ENCODE data around the gene DPYSL5. TPM values are rescaled to one million over a fixed set of nuclear protein-coding genes. Genes with fewer than 3 reads are reported as not detected.

Gene DPYSL5
- total and polyA plus RNA-seq, 2 of the 8 experiments (the other 6 are each of a cell fraction or from before 2014, with no cell fraction given), result 11.9 to 16.4 TPM

DNA sequence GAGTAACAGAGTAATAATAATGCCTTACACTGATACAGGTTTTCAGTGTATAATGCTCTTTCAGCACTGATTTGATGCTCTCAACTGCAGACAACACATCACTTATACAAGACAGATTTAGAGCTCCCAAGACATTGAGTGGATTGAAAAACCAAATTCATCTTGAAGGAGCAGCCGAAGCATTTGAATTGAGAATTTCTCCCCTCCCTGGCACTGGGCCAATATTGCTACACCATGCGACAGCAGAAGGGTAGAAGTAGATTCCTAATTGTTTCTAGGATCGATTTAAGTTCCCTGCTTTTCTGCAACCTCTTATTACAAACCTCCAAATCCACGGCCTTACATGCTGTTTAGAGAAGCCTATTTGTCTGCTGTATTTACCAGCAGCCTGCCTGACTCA is 46.6 kb upstream of the DPYSL5 start:
- H3K27me3 ChIP-seq (replicated peaks in 1 of 4; ENCODE audit: control insufficient read depth in 3 of 4, extremely low read depth in 1 of 4, insufficient read depth in 3 of 4, low read length in 3 of 4), result no peaks in the 10 kb centered on the region
- WGBS, 2 experiments (ENCODE audit: extremely low coverage in 1 of 2, insufficient coverage in 1 of 2, insufficient read length in 1 of 2, insufficient replicate concordance in 2 of 2, low coverage in 1 of 2, low lambda C conversion rate in 2 of 2, missing lambda C conversion rate in 1 of 2), result 80% methylated on average over 4 of the region's 4 CpGs; no CpG with 5 or more reads in 1 of the 2 experiments
- no peak overlapping the region for H3K4me3 ChIP-seq (ENCODE audit: extremely low read depth in 1 of 4, insufficient read depth in 2 of 4, low read depth in 3 of 4, low read length in 4 of 4)
- no peak overlapping the region for H3K9ac ChIP-seq (replicated peaks in 1 of 4; ENCODE audit: extremely low read depth in 1 of 4, low read depth in 3 of 4, low read length in 3 of 4)
- H3K4me2 ChIP-seq (ENCODE audit: insufficient read depth in 1 of 2, low read depth in 2 of 2, low read length in 2 of 2), result no peak overlapping the region
- H4K8ac ChIP-seq (ENCODE audit: extremely low read depth, insufficient read depth, low read length), result no peak overlapping the region
- POLR2A ChIA-PET (ENCODE audit: partially characterized antibody), result no interaction called here
- FAIRE-seq, result no peak
- H4K5ac ChIP-seq (ENCODE audit: insufficient read length, low read depth, low read length), result no peak overlapping the region
- no peak overlapping the region for H2AK5ac ChIP-seq (ENCODE audit: low read depth, low read length)
- no peak overlapping the region for H2AFZ ChIP-seq (ENCODE audit: low read length)
- no peak overlapping the region for H2BK12ac ChIP-seq (ENCODE audit: low read depth, low read length)
- H3K56ac ChIP-seq (replicated peaks; ENCODE audit: insufficient read length, low read depth, low read length), result no peak overlapping the region
- H2BK120ac ChIP-seq (replicated peaks; ENCODE audit: low read depth, low read length), result no peak overlapping the region
- H3K18ac ChIP-seq (ENCODE audit: extremely low read depth, low read length), result no peak overlapping the region
- H3K4me1 ChIP-seq (replicated peaks in 1 of 4; ENCODE audit: control insufficient read depth in 3 of 4, insufficient read depth in 4 of 4, low read length in 3 of 4), result no peaks in the 10 kb centered on the region
- no peaks in the 10 kb centered on the region for H3K23me2 ChIP-seq (ENCODE audit: low read depth, low read length)
- H3K27ac ChIP-seq (ENCODE audit: low read depth, low read length), result no peak overlapping the region
- no peaks in the 10 kb centered on the region for H3K79me1 ChIP-seq (ENCODE audit: low read depth, low read length)
- CTCF ChIA-PET (ENCODE audit: partially characterized antibody), result no interaction called here
- H2BK20ac ChIP-seq (ENCODE audit: low read length), result no peak overlapping the region
- H3K79me2 ChIP-seq (ENCODE audit: control insufficient read depth in 1 of 2, insufficient read depth in 2 of 2, low read length in 2 of 2), result no peaks in the 10 kb centered on the region
- H2BK5ac ChIP-seq (ENCODE audit: low read depth, low read length), result no peak overlapping the region
- H2BK15ac ChIP-seq (ENCODE audit: low read length), result no peak overlapping the region
- no peak overlapping the region for H3K23ac ChIP-seq (ENCODE audit: insufficient read length)
- H4K20me1 ChIP-seq (replicated peaks in 1 of 2; ENCODE audit: control insufficient read depth in 1 of 2, insufficient read depth in 2 of 2, low read length in 2 of 2), result no peaks in the 10 kb centered on the region
- H3K14ac ChIP-seq (ENCODE audit: insufficient read length), result no peak overlapping the region
- no peak overlapping the region for H4K91ac ChIP-seq (replicated peaks; ENCODE audit: insufficient read length, low read length)
- H3K9me3 ChIP-seq (ENCODE audit: insufficient read depth in 2 of 2, low read depth in 1 of 2, low read length in 1 of 2), result no peaks in the 10 kb centered on the region
- no peak for DNase-seq (ENCODE audit: low read depth in 1 of 2, low spot score in 2 of 2)
- peaks cover 2 to 9% (median 5%) of the 10 kb centered on the region in 4 experiments; a peak in 3 of 8 replicates for H3K36me3 ChIP-seq (ENCODE audit: control insufficient read depth in 2 of 4, insufficient read depth in 4 of 4, low read length in 3 of 4)
- H3K4ac ChIP-seq (replicated peaks; ENCODE audit: insufficient read length, low read depth, low read length), result no peak overlapping the region
- TF ChIP-seq CEBPB (IDR thresholded peaks at IDR 0.05; ENCODE audit: low read depth, low read length), result no peak
- no peak for TF ChIP-seq FOSL1 (IDR thresholded peaks at IDR 0.05; ENCODE audit: insufficient read depth, low read depth, low read length)
- no peak for TF ChIP-seq ZNF274 (IDR thresholded peaks at IDR 0.05; ENCODE audit: borderline replicate concordance, extremely low read depth, low read length)
- TF ChIP-seq JUND (IDR thresholded peaks at IDR 0.05; ENCODE audit: low read length), result no peak
- no peak for TF ChIP-seq GTF2F1 (IDR thresholded peaks at IDR 0.05; ENCODE audit: borderline replicate concordance, low read depth, low read length)
- TF ChIP-seq EZH2 (IDR thresholded peaks at IDR 0.05; ENCODE audit: low read depth, low read length, severe bottlenecking), result no peak
- no peak for TF ChIP-seq TCF12 (IDR thresholded peaks at IDR 0.05; ENCODE audit: low read depth, low read length)
- TF ChIP-seq RBBP5 (IDR thresholded peaks at IDR 0.05; ENCODE audit: borderline replicate concordance, low read depth, low read length), result no peak
- TF ChIP-seq CHD2 (IDR thresholded peaks at IDR 0.05; ENCODE audit: low read length), result no peak
- no peak for TF ChIP-seq ATF2 (IDR thresholded peaks at IDR 0.05; ENCODE audit: low read length)
- TF ChIP-seq POU5F1 (IDR thresholded peaks at IDR 0.05; ENCODE audit: low read depth, low read length), result no peak
- no peak for TF ChIP-seq CHD1 (IDR thresholded peaks at IDR 0.05; ENCODE audit: low read depth, low read length)
- no peak for TF ChIP-seq CBX5 (IDR thresholded peaks at IDR 0.05; ENCODE audit: low read depth, low read length)
- no peak for TF ChIP-seq KDM5A (IDR thresholded peaks at IDR 0.05; ENCODE audit: low read length)
